ENCODE results near the gene SERPING1.

DNA sequence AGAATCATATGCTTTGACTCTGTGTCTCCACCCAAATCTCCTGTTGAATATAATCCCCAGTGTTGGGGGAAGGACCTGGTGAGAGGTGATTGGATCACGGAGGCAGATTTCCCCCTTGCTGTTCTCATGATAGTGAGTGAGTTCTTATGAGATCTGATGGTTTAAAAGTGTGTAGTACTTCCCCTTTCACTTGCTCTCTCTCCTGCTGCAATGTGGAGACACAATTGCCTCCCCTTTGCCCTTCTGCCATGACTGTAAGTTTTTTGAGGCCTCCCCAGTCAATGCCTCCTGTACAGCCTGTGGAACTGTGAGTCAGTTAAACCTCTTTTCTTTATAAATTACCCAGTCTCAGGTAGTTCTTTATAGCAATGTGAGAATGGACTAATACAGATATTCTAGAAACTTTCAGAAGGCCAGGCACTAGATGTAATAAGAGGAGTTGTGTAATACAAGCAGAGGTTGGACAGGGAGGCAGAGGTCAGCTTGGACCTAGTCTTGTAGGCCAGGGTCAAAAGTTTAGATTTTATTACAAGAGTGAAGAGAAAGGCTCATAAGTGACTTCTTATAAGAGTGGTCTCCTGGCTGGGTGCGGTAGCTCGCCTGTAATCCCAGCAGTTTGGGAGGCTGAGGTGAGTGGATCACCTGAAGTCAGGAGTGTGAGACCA is 9.3 kb upstream of the SERPING1 start:
- TF ChIP-seq, protein P1, sequence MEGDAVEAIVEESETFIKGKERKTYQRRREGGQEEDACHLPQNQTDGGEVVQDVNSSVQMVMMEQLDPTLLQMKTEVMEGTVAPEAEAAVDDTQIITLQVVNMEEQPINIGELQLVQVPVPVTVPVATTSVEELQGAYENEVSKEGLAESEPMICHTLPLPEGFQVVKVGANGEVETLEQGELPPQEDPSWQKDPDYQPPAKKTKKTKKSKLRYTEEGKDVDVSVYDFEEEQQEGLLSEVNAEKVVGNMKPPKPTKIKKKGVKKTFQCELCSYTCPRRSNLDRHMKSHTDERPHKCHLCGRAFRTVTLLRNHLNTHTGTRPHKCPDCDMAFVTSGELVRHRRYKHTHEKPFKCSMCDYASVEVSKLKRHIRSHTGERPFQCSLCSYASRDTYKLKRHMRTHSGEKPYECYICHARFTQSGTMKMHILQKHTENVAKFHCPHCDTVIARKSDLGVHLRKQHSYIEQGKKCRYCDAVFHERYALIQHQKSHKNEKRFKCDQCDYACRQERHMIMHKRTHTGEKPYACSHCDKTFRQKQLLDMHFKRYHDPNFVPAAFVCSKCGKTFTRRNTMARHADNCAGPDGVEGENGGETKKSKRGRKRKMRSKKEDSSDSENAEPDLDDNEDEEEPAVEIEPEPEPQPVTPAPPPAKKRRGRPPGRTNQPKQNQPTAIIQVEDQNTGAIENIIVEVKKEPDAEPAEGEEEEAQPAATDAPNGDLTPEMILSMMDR (IDR thresholded peaks at IDR 0.05 in 4 of 5, conservative IDR thresholded peaks at IDR 0.05 in 1 of 5): no peak
- TF ChIP-seq POLR2A (IDR thresholded peaks at IDR 0.05): no peak
